DMS 273 treated with DMSO at 0.1 percent for 48 hours (cell line): ENCODE data around the gene ZNF141.
"Not testable (repeated sequence)": the region's sequence is repeated elsewhere in the genome, so short reads cannot be mapped to it uniquely, and the experiment has no call there.

Source experiments
- DNase-seq: peaks from one replicate; lab custom pipeline; 2025; lab: John Stamatoyannopoulos, UW

Gene ZNF141

DNA sequence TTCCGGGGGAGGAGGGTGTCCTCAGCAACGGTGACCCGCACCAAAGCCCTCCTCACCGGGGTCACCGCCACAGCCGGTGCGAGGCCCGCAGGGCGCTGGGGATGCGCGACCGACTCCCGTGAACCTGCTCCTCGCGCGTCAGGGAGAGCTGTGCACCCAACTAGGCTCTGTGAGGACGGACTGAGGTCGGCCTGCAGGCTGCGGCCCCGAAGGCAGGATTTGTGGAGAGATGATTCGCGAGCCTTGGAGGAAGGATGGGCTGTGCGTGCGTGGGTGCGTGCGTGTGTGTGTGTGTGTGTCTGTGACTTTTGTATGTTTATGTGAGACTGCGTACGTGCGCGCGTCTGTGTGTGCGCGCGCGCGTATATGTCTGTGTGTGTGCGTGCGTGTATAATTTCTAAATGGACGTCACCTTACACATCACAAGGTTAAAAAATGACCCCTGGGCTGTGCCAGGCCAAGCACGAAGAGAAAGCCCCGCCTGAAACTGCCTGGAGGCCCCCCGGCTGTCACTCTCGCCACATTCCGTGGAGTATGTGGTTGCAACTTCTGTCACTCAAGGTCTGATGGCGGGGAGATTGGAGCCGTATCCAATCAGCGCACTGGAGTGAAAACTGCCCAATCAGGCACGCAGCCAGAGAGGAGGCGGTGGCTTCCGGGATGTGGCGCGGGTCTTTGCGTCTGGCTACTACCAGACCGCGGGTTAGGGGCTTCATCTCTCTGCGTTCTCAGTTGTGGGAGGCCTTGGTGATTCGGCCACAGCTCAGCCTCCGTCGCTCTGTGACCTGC lies at the start of gene ZNF141:
Gene ZNF141 (plus strand): TSS at position 672 of the 789 bp plus-strand sequence. CDS start 170 bp downstream, outside the sequence.
- peak; percentile 86 for DNase-seq

GRCh38 chr4:288891-289290 lies 48.7 kb upstream of the ZNF141 start:
- DNase-seq, result no peak

GRCh38 chr4:294732-295131 lies 42.9 kb upstream of the ZNF141 start:
- no peak for DNase-seq

DNA sequence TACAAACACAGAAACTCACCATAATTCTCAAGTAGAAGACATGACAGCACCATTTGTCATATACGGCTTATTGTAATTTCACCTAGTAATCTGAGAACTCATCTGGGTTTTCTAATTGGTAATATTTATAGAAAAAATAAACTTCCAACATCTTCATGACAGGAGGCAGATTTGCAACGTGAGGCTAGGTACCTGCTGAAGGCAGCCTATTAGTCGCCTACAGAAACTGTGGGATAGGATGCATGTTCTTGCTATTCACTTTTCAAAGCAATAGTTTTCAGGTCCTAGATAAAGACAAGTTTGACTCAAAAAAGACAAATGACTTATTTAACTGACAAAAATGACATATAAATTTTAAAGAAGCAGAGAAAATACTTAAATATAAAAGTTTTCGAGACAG lies 35.2 kb upstream of the ZNF141 start:
- no peak for DNase-seq

- DNase-seq, result not testable (repeated sequence)
These were observed 33.1 kb upstream of the ZNF141 start for GRCh38 chr4:304516-304915.

DNA sequence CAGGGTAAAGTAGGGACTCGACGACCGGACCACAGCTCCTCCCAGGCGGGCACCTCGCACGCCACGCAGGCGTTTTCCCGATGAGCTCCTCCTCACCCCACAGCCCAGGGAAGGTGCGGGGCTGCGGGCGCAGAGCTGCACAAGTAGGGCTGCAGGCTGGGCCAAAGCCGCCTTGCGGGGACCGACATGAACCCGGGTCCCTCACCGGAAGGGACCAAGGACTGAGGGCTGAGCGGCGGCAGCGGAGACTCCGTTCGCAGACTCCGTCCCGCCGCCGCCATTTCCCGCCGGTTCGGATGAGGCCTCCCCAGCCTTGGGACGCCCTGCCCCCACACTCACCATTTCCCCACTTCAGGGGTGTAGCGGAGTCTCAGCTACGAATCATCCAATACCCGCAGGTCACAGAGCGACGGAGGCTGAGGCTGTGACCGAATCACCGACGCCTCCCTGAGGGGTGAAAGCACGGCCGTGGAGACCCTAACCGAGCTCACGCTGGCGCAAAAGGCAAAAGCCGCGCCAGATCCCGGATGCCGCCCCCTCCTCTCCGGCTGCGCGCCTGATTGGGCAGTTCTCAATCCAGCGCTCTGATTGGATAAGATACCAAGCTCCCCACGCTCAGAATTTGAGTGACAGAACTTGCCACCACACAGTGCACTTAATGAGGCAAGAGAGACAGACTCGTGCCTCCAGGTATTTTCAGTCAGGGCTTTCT lies 32.5 kb upstream of the ZNF141 start, which contains the start of gene ZNF732:
Gene ZNF732 (minus strand): TSS at position 506 of the 712 bp plus-strand sequence. CDS start 164 bp downstream, at position 342.
- peak; percentile 45 for DNase-seq

DNA sequence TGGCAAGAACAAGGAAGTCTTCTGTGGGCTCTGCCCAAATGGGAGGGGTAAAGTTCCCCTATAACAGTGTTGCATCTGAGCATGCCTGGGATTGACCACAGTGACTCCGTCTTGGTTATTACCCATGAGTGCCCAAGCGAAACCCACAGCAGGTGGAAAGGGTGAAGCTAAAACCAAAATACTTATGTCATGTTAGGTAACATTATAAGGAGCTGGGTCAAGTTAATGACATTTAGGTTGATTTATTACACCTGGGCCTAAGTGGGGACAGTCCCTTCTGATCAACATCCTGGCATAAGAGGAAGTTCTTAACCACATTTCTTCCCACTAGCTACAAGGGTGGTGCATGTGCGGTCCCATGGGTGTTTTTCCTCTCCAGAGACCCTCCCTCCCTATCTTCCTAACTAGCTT lies 31.1 kb upstream of the ZNF141 start:
- DNase-seq, result no peak

DNA sequence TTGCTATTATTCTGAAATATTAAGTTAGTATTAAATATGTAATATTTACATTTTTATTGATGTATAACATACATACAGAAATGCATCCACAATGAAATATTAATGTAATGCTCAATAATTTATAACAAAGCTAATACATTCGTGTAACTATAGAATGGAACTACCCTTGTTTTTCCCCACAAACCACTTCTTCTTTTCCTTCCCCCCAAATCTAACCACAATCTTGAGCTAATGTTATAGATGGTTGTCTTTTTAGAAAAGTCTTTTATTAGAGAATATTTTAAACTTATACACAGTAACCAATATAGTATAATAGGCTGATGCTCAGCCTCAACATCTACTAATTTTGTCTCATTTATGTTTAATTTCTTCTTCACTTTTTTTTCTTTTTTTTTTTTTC lies 27.8 kb upstream of the ZNF141 start:
- DNase-seq, result no peak

- DNase-seq, result no peak
These were observed 23.2 kb upstream of the ZNF141 start for GRCh38 chr4:314296-314903.

DNA sequence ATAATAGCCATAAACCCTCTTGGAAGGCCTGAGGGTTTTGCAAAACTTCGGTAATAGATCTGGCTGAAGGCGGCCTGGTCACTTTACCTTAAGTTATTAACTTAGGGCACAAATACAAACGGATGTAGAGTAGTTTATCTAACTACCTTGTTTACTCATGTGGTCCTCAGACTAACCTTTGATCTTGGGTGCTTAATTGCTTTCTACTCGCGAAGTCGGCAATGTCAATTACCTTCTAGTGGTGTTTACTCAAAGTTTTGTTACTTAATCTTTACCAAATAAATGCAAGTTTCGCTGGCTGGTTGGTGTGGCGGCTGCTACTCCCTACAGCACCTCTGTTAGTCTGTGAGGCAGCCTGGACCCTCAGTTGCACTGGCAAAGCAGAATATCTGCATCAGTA lies 8.9 kb upstream of the ZNF141 start:
- no peak for DNase-seq

DNA sequence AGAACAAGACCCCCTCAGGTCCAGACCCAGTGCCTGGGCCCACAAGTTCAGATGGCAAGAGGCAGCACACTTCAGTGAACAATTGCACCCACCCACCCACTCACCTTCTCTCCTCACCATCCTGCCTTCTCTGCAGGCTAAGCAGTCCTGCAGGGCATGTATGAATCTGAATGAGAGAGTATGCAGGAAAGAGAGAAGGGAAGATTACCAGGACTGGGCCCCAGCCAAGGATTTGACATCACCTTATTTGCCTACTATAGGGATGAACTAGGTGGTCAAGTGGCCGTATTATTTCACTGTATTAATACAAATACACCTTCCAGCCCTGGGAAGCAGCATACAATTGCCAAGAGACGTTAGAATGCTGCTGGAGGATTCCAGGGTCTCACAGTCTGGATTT lies 2.1 kb upstream of the ZNF141 start:
- DNase-seq, result no peak

DNA sequence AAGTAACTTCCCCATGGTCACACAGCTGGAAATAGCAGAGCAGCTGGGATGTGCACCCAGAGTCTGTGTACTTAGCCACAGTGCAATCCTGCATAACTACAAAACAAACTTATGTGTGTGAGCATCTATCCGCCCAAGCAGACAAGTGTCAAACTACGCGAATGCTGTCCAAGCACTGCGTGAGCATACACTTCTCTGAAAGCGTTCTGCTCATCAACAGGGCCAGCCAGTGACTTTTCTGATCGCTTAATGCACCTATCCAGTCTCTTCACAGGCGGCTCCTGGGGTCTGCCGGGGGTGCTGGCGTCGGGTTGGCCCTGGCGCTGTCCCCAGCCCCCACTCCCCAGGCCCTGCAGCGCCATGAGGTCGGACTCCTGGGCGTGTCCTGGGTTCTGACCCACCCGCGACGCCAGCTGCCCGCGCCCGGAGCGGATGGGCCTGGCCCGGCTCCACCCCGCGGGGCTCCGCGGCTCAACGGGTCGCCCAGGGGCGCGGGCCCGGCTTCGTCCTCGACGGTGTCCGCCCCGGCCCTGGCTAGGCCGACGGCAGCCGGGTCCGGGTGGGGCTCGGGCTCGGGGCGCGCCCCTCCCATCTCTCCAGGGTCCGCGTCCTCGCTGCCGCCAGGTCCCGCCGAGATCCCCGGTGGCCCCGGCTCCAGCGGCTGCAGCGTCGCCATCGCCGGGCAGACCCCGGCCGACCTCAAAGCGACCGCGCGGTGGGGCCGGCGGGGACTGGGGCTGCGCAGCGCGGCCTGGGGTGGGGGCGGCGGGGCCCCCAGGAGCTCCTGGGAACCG lies 1.3 kb upstream of the ZNF141 start:
- no peak for DNase-seq

GRCh38 chr4:336893-337142 lies 796 bp upstream of the ZNF141 start:
- DNase-seq, result no peak

- no peak for DNase-seq
These were observed 531 bp downstream of the ZNF141 start for GRCh38 chr4:337932-338758.

- no peak for DNase-seq
These were observed 1.1 kb downstream of the ZNF141 start for GRCh38 chr4:338759-339097.

DNA sequence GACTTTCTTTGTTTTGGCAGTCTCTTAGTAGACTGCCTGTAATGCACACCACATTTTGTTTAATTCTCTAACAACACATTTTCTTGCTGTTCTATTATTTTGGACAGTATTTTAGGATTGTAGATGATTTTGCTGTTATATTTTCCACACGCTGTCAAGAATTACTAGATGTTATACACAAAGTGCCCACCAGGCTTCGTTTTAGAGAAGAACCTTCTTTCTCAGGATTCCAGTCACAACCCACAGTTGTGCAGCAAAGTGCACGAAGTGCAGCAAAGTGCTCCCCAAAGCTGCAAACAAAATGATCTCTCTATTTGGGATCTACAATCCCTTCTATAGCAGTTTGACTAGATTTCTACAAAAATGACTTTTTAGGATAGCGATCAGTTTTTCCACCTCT lies 2.4 kb downstream of the ZNF141 start:
- DNase-seq, result no peak

GRCh38 chr4:373062-373839 lies 35.6 kb downstream of the ZNF141 start:
- DNase-seq, result no peak

DNA sequence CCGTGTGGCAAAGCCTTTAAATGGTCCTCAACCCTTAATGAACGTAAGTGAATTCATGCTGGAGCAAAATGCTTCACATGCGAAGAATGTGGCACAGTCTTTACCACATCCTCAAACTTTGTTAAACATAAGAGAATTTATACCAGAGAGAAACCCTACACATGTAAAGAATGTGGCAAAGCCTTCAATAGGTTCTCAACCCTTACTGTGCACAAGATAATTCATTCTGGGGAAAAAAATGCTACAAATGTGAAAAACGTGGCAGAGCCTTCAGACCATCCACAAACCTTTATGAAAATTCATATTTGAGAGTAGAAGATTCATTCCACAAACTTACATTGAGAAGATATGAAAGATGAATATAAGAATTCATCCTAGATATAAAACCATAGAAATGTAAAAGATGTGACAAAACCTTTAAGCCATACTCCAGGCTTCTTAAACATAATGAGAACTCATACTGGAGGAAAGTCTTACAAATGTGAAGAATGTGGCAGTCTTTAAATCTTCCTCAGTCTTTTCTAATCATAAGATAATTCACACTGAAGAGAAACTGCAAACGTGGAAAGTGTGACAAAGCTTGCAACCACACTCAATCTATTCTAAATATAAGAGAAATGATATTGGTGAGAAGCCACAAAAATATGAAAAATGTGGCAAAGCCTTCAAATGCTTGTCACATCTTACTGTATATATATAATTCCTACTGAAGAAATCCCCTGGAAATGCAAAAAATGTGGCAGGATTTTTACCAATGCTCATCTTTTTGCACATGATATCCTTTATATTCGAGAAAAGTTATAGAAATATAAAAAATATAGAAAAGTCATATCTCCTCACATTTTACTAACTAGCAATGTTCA lies 36.9 kb downstream of the ZNF141 start:
- DNase-seq, result no peak

- DNase-seq, result no peak
These were observed 46.8 kb downstream of the ZNF141 start for GRCh38 chr4:384311-385010.
